GM12872 (cell line): ENCODE measurements around the gene C2CD4B.

ENCODE experiments used
- CTCF ChIP-seq: IDR thresholded peaks from 3 replicates; pipeline ENCODE4 v1.5.1; 2011; ENCODE audit warnings: low read depth, mild to moderate bottlenecking, low read length, moderate library complexity; ENCODE audit not compliant: insufficient read depth

The C2CD4B gene

GRCh38 chr15:62165104-62165792 lies at the start of gene C2CD4B:
Gene C2CD4B (minus strand): TSS chr15:62165285. CDS start chr15:62164984, 301 bp downstream.
- TF ChIP-seq CTCF = no peak

GRCh38 chr15:62212741-62213140 lies 47.7 kb upstream of the C2CD4B start:
- TF ChIP-seq CTCF = no peak

GRCh38 chr15:62211348-62211747 lies 46.3 kb upstream of the C2CD4B start:
- no peak for TF ChIP-seq CTCF

GRCh38 chr15:62209821-62210220 lies 44.7 kb upstream of the C2CD4B start:
- TF ChIP-seq CTCF = no peak

- TF ChIP-seq CTCF = no peak
Observed at GRCh38 chr15:62209322-62209721, 44.2 kb upstream of the C2CD4B start.

GRCh38 chr15:62208884-62209283 lies 43.8 kb upstream of the C2CD4B start:
- no peak for TF ChIP-seq CTCF

GRCh38 chr15:62208367-62208766 lies 43.3 kb upstream of the C2CD4B start:
- no peak for TF ChIP-seq CTCF

GRCh38 chr15:62190675-62191074 lies 25.6 kb upstream of the C2CD4B start:
- TF ChIP-seq CTCF = no peak
